ENCODE results near the gene MGAT4C.

- no peak for TF ChIP-seq CTCF (conservative IDR thresholded peaks at IDR 0.05; ENCODE audit: low read depth in 2 of 2)
- no peak for TF ChIP-seq REST (IDR thresholded peaks at IDR 0.05; ENCODE audit: unreplicated experiment)
- TF ChIP-seq EZH2 (IDR thresholded peaks at IDR 0.05; ENCODE audit: low read depth, unreplicated experiment): no peak
- no peak for TF ChIP-seq POLR2AphosphoS5 (IDR thresholded peaks at IDR 0.05; ENCODE audit: low read depth)
- TF ChIP-seq CREB1 (CRISPR knock-in tag; IDR thresholded peaks at IDR 0.05; ENCODE audit: low read depth): no peak
- TF ChIP-seq ETS1 (IDR thresholded peaks at IDR 0.05): no peak
- TF ChIP-seq EZH2phosphoT487 (IDR thresholded peaks at IDR 0.05; ENCODE audit: unreplicated experiment): no peak
- TF ChIP-seq STAT1 (IDR thresholded peaks at IDR 0.05; ENCODE audit: unreplicated experiment): no peak
Observed at GRCh38 chr12:86290615-86291014, 34.4 kb upstream of the MGAT4C start.

All from GM23338 (cell line).